Psoas muscle (tissue), 8 donors: ENCODE measurements around the gene GDE1. TPM values are rescaled to one million over a fixed set of nuclear protein-coding genes. Genes with fewer than 3 reads are reported as not detected.

Experiments
- ATAC-seq, 4 donors: fragments of 200-7000 bp; cut with Tn5 transposase; one replicate each; pipeline ENCODE4 v1.9.1; 2020; ENCODE audit warnings: moderate library complexity in 3 of 4, mild to moderate bottlenecking in 2 of 4
- DNase-seq, 2 donors: peaks; one replicate each; pipeline ENCODE4 v3.0.0-alpha.2; 2020
- H3K27ac ChIP-seq: fragments of 200-600 bp; one replicate; pipeline ENCODE4 v1.8.0; 2022
- H3K27me3 ChIP-seq, 3 donors: fragments of 200-600 bp in 1 of 3; one replicate each; pipeline versions ENCODE4 v1.6.1 to v1.8.0; 2013 to 2022; ENCODE audit warnings: low read length in 2 of 3, mild to moderate bottlenecking in 2 of 3, moderate library complexity in 1 of 3; ENCODE audit not compliant: insufficient read depth in 3 of 3
- H3K36me3 ChIP-seq, 2 donors: fragments of 200-600 bp in 1 of 2; one replicate each; pipeline versions ENCODE4 v1.6.1 to v1.8.0; 2013 to 2022; ENCODE audit warnings: low read depth in 1 of 2, mild to moderate bottlenecking in 1 of 2, moderate library complexity in 1 of 2; ENCODE audit not compliant: insufficient read depth in 1 of 2
- H3K4me1 ChIP-seq: fragments of 200-600 bp; one replicate; pipeline ENCODE4 v1.8.0; 2022
- H3K4me3 ChIP-seq: fragments of 200-600 bp; one replicate; pipeline ENCODE4 v1.8.0; 2022; ENCODE audit warnings: mild to moderate bottlenecking
- H3K9me3 ChIP-seq: fragments of 200-600 bp; one replicate; pipeline ENCODE4 v1.8.0; 2022
- WGBS, 3 donors: extraction: QIAGEN DNeasy Blood & Tissue Kit; methylation state at CpG; one replicate each; pipeline versions ENCODE4 v1.1.6 to v1.1.7; 2013; 5-methylcytosine and 5-hydroxymethylcytosine counted together
- intact Hi-C, 2 donors: fragments of 100-400 bp; cut with DNase I; formaldehyde crosslinking; loops; one replicate each; pipeline versions ENCODE4 v1.11.0 to v1.14.2; 2022
- polyA plus RNA-seq, 3 donors: library from polyadenylated mRNA; stranded (reverse); fragments of 200-250 nt; gene quantifications; one replicate each; pipeline ENCODE4 v1.2.3, GENCODE V29; 2013
- total RNA-seq, 4 donors: library from RNA; stranded (reverse); fragmentation: NEBNext Ultra II Directional in 2 of 4; extraction: Animal tissue kit (Norgen Biotek cat#: 25700) in 2 of 4; gene quantifications; one replicate each; pipeline versions ENCODE4 v1.2.1 to v1.2.4, GENCODE V29; 2021 to 2023
- TF ChIP-seq, protein P1 (sequence below): fragments of 200-600 bp; IDR thresholded peaks from one replicate; pipeline ENCODE4 v1.8.0; 2022; ENCODE audit warnings: antibody characterized with exemption
- donor health status: healthy with polysubstance abuse.
- donor health status: DM: no; HTN: no; CAD: no; lungs with moderate emphysema.
- donor health status: Bipolar disorder and iron deficiency.
- donor health status: healthy.
- donor health status: DM: yes; HTN: yes; CAD: no.
- donor health status: DM: no; HTN: no; CAD: no.
- donor health status: DM: no; HTN: no; CAD: no.
- donor health status: DM: yes; HTN: yes; CAD: no.

Gene GDE1
- total and polyA plus RNA-seq, 7 donors: 30.8 to 90.1 (median 53.1) TPM

DNA sequence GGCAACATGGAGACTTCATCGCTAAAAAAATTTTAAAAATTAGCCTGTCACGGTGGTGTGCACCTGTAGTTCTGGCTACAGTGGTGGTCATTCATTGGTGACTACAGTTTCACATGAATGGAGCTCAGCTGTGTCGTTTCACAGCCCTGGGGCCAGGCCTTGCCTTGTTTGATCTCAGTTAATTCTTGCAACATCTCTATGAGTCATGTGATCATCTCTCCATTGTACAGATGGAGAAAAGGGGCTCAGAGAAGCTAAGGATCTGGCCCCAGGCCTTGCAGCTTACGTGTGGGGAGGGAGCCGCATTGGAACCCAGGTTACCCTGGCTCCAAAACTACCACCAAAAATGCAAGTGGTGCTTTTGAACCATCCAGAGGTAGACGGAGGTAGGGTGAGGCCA lies 49.4 kb downstream of the GDE1 start:
- DNase-seq (no peak), ATAC-seq (no peak)
- Histone ChIP-seq H3K27ac (no peak overlapping the region), H3K4me1 (no peaks in the 10 kb centered on the region), H3K36me3 (no peaks in the 10 kb centered on the region), H3K9me3 (no peaks in the 10 kb centered on the region), H3K4me3 (no peak overlapping the region), H3K27me3 (peaks cover 0 to 4% (median 0%) of the 10 kb centered on the region in 3 donors)
- TF ChIP-seq, protein P1, sequence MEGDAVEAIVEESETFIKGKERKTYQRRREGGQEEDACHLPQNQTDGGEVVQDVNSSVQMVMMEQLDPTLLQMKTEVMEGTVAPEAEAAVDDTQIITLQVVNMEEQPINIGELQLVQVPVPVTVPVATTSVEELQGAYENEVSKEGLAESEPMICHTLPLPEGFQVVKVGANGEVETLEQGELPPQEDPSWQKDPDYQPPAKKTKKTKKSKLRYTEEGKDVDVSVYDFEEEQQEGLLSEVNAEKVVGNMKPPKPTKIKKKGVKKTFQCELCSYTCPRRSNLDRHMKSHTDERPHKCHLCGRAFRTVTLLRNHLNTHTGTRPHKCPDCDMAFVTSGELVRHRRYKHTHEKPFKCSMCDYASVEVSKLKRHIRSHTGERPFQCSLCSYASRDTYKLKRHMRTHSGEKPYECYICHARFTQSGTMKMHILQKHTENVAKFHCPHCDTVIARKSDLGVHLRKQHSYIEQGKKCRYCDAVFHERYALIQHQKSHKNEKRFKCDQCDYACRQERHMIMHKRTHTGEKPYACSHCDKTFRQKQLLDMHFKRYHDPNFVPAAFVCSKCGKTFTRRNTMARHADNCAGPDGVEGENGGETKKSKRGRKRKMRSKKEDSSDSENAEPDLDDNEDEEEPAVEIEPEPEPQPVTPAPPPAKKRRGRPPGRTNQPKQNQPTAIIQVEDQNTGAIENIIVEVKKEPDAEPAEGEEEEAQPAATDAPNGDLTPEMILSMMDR: no peak
- intact Hi-C loops: no loop called here
- WGBS, 3 donors: 70 to 78% (median 74%) methylated on average over 6 of the region's 6 CpGs

DNA sequence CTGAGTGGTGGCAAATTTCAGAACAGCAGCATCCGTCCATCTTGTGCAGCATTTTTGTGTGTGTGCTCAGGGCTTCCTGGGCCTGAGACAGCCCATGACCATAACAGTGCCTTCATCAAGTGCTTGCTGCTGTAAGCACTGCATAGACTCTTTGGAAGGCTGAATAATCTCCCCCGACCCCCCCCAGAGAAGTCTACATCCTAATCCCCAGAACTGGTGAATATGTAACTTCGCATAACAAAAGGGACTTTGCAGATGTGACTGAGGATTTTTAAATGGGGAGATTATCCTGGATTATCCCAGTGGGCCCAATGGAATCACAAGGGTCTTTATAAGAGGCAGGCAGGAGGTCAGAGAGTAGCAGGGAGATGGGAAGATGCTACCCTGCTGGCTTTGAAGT lies 53.6 kb downstream of the GDE1 start:
- H3K9me3 ChIP-seq: no peaks in the 10 kb centered on the region
- no peaks in the 10 kb centered on the region for H3K4me1 ChIP-seq
- H3K27ac ChIP-seq: no peak overlapping the region
- H3K4me3 ChIP-seq: no peak overlapping the region
- WGBS, 3 donors: 65 to 77% (median 74%) methylated on average over 3 of the region's 3 CpGs
- TF ChIP-seq, protein P1: no peak
- no peaks in the 10 kb centered on the region for H3K36me3 ChIP-seq
- DNase-seq (no peak), ATAC-seq (no peak)
- intact Hi-C loops: no loop called here
- H3K27me3 ChIP-seq: peaks cover 0 to 4% (median 0%) of the 10 kb centered on the region in 3 donors

DNA sequence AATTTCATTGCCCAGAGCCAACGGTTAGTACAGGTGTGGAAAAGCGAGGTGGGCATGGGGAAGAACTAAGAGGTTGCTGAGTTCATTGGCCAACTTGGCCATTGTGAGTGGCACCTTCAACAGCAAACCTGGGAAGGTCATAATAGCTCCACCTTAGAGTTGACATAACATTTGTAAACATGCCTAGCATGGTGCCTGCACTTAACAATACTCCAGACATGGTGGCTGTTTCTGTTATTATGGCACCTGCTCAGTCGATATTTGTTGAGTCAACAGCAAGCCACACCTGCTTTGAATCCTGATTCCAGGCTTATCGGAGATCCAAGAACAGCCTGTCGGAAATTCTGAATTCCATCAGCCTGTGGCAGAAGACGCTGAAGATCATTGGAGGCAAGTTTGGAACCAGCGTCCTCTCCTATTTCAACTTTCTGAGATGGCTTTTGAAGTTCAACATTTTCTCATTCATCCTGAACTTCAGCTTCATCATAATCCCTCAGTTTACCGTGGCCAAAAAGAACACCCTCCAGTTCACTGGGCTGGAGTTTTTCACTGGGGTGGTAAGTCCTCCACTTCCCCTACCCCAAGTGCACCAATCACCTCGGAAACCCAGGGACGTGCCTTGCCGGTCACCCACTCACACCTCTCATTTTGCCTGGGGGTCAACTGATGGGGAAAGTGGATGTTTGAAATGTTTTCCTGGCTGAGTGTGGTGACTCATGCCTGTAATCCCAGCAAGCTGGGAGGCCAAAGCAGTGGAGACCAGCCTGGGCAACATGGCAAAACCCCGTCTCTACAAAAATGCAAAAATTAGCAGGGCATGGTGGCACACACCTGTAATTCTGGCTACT lies 58.2 kb downstream of the GDE1 start:
- Histone ChIP-seq H3K4me3 (no peak overlapping the region), H3K36me3 (no peaks in the 10 kb centered on the region), H3K27me3 (peaks cover 0 to under 1% (median 0%) of the 10 kb centered on the region in 3 donors), H3K4me1 (no peaks in the 10 kb centered on the region), H3K27ac (no peak overlapping the region), H3K9me3 (no peaks in the 10 kb centered on the region)
- intact Hi-C loops: no loop called here
- 85 to 88% (median 88%) methylated on average over 12 of the region's 12 CpGs for WGBS, 3 donors
- DNase-seq: no peak
- TF ChIP-seq, protein P1: no peak
- no peak for ATAC-seq

- Histone ChIP-seq H3K27ac (no peak overlapping the region), H3K4me1 (no peaks in the 10 kb centered on the region), H3K27me3 (no peaks in the 10 kb centered on the region), H3K36me3 (no peaks in the 10 kb centered on the region), H3K9me3 (no peaks in the 10 kb centered on the region), H3K4me3 (no peak overlapping the region)
- ATAC-seq (no peak), DNase-seq (no peak)
- TF ChIP-seq, protein P1: no peak
- 69 to 84% (median 72%) methylated on average over 2 of the region's 2 CpGs for WGBS, 3 donors
- intact Hi-C loops: no loop called here
These were observed 61.5 kb downstream of the GDE1 start for GRCh38 chr16:19460397-19460796.
